Fibroblast of skin of back (primary cell): ENCODE data around the gene RRP1.

Experiments
- DNase-seq: peaks from one replicate; pipeline ENCODE4 v3.0.0-alpha.2; 2013

The RRP1 gene

DNA sequence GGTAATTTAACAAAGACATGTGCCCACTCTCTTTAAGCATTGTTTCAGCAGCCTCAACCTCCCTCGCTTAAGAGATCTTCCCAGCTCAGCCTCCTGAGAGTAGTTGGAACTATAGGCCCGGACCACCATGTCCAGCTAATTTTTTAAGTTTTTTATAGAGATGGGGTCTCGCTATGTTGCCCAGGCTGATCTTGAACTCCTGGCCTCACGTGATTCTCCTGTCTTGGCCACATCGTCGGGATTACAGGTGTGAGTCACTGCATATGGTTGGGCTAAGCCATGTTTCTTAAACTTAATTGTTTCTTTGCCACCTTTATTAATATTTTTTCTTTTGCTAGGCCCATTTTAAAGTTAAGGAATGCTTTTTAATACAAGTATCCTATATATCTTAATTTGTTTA is 57.1 kb downstream of the RRP1 start:
- no peak for DNase-seq

DNA sequence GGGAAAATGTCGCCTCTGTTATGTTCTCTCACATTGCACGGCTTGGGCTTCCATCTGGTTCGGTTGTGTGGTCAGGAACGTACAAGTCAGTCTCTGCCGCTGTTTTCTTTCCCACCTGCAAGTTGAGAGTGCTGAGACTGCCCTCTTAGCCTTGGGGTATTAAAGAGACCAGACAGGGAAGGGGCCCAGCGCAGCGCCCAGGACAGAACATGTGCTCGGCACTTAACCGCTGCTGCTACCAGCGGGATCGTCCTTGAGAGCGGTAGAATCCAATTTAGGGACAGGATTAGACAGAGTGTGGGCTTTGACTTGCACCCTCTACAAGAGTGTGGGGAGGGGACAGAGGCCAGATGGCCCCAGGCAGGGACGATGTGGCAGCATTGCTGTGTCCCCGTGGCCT is 57.9 kb downstream of the RRP1 start:
- DNase-seq, result no peak

DNA sequence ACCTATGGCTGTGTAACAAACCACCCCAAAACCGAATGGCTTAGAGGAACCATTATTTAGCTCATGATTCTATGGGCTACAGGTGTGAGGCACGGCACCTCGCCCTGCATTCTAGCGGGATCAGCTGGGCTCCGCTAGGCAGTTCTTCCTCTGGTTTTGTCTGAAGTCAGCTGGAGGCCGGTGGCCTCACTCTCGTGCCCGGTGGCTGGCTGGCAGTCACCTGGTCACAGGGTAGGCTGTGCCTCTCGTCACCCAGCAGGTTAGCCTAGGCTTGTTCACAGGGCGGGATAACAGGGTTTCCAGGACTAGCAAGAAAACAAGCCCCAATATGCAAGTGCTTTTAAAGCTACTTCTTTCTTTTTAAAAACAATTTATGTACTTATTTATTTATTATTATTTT is 59.4 kb downstream of the RRP1 start:
- no peak for DNase-seq

DNA sequence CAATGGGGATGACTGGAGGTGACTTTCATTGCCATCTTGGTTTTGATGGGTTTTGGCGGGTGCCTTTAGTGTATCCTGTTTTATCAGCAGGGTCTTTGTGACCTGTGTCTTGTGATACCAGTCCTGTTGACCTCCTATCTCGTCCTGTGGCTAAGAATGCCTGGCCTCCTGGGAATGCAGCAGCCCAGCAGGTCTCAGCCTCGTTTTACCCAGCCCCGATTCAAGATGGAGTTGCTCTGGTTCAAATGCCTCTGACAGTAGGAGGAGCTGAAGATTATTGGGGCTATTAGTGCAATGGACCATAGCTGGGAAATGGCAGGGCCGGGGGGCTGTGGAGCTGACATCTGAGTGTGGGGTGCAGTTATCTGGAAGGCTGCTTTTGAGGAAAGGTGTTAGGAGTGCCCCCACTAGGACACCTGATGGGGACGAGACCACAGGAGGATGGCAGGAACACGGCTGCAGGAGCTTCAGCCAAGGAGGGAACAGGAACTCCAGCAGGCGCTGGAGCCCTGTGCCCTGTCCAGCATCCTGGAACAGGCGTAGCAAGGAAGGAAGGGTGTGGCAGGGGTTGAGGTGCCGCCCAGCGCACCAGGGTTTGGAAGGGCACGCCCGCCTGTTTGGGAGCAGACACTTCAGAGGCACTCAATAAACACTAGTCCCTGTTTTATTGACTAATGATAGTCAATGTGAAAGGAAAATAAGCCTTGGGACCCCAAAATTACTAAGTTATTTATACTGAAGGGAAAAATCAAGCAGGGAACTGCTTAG is 60.3 kb downstream of the RRP1 start:
- DNase-seq, result no peak

DNA sequence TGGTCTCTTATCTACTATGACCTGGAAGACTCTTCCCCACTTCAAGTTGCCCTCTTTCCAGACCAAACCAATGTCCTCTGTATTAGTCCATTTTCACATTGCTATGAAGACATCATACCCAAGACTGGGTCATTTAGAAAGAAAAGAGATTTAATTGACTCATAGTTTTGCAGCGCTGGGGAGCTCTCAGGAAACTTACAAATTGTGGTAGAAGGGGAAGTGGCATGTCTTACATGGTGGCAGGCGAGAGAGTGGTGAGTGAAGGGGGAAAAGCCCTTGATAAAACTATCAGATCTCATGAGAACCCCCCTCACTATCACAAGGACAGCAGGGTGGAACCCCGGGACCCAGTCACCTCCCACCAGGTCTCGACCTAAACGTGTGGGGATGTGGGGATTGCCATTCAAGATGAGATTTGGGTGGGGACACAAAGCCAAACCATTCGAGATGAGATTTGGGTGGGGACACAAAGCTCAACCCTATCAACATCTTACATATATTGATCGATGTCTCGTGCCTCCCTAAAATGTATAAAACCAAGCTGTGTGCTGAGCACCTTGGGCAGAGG is 61.4 kb downstream of the RRP1 start:
- DNase-seq, result no peak

DNA sequence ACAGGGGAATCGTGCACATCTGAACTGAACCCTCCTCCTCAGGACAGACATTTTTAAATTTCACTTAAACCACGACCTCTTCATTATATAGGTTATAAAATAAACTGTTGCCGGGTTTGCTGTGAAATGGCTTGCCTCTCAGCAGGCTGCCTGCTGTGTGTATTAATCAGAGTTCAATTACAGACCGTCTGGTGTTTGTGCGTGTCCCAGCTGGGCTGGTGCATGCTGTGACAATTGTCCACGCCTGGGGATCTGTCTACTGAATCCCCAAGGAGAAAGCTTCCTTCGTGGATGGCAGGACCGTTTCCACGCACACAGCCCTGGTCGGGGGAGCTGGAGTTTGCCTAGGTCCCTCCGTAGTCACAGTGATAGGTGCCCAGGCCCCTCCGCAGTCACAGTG is 62.2 kb downstream of the RRP1 start:
- DNase-seq, result no peak

DNA sequence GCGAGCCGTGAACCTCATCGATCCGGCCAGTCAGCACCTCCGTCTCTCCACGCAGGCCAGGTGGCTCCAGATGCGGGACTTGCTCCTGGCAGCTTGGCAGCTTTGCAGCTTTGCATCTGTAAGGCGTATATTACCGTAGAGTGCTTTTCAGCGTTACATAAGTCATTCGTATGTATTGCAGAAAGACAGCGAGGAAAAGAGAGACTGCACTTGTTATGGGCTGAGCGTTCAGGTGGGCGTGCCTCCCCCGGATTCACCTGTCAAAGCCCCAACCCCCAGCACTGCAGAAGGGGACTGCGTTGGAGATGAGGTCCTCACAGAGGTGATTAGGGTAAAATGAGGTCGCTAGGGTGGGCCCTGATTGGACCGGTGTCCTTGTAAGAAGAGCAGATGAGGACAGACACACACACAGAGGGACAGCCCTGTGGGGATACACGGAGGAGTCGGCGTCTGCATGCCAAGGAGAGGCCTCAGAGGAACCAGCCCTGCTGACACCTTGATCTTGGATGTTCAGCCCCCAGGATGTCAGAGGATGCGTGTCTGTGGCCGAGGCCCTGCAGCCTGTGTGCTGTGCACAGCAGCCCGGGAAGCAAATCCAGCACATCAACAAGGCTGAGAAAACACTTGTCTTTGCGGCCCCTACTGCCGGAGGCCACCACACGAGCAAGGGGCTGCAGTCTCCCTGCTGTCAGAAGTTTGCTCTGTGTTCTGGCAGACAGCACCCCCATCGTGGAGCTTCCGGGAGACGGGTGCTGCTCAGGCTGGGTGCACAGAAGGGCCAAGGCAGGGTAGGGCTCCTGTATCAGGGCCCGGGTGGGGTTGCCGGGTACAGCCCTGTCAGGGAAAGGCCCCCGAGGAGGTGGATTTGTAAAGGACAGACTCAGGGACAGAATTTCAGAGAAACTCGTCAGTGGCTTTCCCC is 64.7 kb downstream of the RRP1 start:
- DNase-seq, result no peak
